HG03025 (cell line): ENCODE data around the gene PDGFD.
A peak's percentile ranks its signal among the peaks of the same experiment; 100 is the strongest.

Experiments used
- ATAC-seq: cut with Tn5 transposase; IDR thresholded peaks from one replicate; pipeline ENCODE4 v1.9.1; 2021; ENCODE audit warnings: mild to moderate bottlenecking, moderate library complexity; ENCODE audit not compliant: unreplicated experiment, low FRiP score

Gene PDGFD

DNA sequence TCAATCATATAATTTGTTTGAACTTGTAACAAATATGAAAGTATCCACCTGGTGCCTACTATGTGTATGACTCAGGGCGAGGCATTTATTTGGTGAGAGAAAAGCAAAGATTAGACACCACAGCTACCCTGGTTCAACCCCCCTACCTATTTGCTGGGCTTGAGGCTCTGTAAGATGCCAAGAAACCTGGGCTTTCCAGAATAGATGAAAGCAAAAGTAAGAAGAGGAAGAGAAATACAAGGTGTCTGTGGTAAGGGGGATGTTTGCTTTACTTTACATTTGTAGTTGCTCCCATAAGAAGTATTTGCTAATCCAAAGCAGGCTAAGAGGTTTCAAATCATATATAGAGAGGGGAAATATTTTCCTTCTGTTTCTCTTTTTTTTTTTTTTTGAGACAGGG, 65.8 kb downstream of the PDGFD start:
- ATAC-seq, result no peak

DNA sequence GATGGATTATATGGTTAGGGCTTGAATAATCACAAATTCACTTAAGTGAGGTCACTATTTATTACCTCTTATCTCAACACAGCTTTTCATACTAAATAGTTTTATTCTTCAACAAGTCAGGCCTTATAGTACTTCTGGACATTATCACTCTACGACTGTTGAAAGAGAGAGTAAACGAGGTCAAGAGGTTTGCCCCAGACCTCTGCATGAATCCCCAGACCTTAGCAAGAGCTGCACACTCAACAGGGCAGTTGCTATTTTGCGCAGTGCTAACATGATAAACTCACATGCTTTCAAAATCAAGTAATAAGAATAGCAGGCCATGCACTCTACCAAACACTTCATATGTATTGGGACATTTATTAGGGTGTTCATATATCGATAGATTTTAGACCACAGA, 67.0 kb downstream of the PDGFD start:
- no peak for ATAC-seq

DNA sequence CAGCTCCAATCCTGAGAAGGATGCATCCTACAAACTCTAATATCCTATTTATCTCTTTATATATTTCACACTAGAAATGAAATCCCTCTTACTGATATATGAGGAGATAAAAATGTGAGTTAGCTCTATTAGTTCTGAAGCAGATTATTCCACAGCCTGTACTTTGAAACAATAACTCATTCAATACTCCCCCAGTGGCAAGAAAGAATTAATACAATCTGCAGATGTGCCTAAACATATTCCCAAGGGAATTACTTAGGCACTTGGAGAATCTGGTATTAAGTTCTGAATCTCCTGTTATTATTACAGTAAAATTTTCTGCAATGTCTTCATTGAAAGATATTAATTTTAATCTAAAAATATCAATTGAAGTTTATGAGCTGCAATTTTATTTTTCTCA, 68.2 kb downstream of the PDGFD start:
- no peak for ATAC-seq

DNA sequence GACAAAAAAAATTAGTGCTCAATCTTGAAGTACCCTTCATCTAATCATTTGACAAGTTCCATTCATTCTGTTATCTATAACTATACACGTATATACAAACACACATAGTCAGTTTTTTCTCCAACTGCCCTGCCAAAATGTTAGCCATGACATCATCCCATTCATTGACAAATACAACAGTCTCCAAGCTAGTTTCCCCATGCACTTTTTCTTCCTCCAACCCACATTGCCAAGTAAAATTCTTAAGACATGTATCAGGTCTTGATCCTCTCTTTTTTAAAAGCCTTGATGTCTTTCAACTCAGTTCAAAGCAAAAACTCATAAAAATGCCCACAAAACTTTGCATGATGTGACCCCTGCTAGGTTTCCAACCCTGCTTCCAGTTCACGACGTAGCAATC, 69.4 kb downstream of the PDGFD start:
- no peak for ATAC-seq

DNA sequence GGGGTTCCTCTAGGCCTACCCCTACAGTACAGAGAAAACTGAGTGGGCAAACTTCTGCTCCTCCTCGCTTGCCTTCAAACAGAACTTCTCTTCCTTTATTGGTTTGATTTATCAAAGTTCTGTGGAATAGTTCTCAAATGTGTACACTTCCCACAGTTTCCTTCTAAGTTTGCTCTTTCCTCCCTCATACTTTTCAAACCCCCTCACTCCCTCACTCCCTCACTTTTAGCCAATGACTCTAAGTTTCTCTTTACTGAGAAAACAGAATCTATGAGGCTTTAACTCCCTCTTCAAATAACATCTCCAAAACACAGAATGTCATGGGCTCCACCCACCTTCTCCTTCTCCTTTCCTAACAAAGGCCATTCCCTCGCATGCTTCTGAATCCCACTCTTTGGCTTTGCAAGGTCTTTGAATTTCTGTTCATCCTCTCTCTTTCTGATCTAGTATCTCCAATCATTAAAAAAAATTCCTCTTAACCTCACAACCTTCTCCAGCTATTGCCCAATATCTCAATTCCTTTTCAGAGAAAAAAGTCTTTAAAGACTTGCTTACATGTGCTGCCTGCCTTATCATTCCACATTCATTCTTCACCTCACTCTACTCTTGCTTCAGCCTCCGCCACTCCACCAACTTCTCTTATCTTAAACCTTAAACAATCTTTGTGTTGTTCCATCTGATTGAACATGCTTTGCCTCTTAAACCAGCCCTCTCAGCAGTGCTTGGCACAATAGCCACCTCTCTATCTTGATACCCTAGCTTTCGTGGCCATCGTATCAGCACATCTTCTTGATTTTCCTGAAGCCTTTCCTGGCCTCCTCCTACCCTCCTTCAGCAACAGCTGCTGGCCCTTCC, 70.3 kb downstream of the PDGFD start:
- ATAC-seq, result no peak

DNA sequence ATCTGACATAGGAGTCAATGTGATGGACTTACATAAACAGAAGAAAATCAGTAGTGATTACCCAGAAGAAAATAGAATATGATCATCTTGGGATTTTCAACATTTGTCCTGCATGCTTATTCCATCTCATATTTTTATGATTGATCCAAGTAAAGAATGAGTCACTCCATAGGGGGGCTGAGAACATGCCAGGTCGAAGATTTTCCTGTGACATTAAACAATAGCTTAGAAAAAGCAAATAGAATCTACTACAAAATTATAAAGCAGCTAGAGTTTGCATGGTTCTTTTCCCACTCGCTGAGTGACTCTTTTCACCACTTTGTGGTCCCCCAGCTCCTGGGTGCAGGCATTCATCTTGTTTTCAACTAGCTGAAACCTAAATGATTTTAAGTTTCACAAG, 71.2 kb downstream of the PDGFD start:
- no peak for ATAC-seq

DNA sequence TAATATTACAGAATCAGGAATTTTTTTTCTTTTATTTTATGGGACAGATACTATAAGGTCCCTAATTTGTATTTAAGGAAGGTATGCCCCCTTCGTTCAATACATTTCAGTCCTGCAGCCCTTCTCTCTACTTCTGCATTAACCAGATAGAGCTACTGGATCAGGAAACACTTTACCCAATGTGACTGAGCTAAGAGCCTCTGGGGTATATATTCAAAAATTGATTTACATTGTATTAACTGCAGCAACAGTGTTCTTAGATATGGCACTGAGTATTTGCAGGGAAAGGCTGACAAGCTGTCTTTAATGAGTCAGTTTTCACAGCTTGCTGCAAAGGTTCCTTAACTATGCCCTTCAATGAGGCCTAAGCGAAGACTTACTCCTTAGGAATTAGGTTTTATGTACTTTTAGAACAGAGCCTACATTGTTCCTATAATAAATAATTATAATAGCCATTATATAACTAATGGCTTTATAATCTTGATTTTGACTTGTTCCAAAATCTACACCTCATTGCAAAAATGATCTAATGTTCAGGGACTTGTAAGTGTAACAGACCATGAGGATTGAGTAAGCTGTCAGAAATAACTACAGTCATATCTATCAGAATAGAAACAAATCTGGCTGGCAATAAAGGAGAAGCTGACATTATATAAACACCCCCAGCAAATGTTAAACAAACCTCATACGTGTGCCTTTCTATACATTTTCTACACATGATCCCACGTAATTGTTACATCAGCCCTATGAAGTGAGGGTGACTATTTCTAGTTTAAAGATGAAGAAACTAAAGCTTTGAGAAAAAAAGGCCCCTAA, 72.5 kb downstream of the PDGFD start:
- ATAC-seq, result no peak

DNA sequence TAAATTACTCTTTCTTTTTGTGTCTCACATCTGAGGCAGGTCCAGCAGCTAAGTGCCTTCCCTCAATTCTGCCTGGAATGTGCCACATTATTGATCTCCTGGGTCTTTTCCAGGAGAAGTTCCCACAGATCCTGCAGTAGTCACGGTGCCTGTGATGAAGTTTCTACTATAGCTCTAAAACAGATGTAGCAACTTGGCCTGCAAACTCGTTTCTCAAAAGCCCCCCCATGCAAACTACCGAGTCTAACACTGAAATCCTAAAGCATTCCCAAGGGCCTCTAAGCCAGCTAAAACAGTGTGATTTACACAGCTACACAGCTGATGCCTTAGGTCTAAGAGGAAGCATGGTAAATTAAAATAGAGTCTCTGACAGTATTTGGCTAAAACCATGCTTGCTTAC, 73.2 kb downstream of the PDGFD start:
- ATAC-seq, result no peak

DNA sequence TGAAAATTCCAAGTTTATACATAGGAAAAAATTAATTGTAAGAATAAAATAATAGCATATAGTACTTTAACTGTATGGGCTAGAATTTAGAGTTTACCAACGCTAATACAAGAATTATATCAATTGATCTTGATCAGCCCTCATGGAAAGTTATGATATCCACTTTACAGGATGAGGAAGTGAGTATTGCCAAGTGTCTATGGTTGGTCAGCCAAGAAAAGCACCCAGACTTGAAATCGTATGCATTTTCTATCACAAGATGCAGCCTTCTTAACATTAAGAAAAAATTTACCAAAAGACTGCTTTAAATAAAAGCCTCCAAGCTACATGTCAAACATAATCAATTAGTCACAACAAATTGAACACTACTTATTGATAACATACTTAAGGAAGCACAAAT, 74.5 kb downstream of the PDGFD start:
- ATAC-seq, result no peak

DNA sequence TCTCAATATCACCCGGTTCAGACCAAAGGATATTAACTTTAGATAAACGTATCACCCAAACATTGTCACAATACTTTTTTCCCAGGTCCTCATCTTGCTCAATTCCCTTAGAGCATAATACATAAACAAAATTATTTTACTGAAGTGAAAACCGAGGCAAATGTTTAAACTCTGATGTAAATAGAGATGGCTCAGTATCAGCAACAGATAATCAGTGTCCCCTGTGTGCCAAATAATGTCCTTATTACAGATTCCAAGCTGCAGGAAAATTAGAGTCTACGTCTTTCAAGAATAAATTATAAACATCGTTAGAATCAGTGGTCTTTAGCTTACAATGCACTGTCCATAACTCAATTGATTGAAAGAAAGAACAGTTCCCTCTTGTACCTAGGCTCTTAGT, 77.3 kb downstream of the PDGFD start:
- ATAC-seq, result no peak

DNA sequence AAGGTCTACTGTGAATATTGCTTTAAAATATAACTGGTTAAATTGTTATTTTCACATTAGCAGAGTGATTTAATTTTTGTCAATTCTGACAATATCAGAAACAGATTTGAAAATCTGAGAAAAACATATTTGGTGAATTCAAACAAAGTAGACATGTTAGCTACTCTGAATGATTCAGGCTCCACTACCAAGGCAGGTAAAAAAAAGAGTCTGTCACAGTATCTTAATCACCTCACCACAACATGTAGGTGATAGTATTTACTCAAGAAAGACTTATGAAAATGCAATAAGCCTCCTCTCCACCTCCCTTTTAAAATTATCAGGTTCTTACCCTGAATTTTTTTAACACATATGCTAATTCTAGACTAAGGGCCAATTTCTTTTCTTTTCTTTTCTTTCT, 85.0 kb downstream of the PDGFD start:
- no peak for ATAC-seq

DNA sequence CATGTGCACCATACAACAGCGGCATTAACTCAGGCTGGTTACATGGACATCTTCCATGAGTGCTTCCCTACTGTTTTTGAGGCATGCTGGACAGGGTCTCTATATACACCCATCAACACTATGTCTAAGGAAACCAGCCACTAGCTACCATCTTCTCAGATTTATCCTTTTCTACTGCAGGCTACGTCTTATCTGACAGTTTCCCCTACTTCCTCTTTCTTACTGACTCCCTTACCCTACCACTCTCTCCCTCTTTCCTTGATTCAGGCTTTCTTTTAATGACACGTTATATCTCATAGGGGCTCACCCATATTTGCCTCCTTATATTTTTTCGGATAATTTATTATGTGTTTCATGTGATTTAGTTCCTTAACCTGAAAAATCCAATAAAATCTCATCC, 85.7 kb downstream of the PDGFD start:
- ATAC-seq, result no peak

DNA sequence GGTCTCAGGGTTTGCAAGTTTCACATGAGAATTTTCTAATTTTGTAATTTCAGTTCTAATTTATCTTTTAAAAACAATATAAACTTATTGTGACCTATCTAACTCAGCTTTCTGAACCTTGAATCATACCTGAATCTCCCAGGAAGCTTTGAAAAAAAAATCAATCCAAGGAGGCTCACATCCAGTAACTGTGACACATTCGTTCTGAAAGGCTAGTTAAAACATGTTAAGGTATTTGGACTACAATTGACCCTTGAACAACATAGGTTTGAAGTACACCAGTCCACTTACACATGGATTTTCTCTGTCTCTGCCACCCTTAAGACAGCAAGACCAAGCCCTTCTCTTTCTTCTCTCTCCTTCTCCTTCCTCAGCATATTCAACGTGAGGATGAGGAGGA, 87.5 kb downstream of the PDGFD start:
- no peak for ATAC-seq

DNA sequence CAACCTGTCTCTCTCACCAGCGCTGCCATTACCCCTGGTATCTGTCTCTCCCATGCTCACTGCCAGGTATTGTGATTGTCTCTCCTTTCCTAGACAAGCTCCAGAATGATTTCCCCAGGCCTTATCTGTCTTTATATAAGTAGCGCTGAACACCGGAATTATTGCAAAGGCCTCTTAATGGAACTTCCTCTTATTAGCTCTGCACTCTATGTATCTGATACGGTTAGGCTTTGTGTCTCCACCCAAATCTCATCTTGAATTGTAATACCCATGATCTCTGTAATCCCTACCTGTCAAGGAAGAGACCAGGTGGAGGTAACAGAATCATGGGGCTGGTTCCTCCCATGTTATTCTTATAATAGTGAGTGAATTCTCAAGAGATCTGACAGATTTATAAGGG, 88.2 kb downstream of the PDGFD start:
- ATAC-seq, result no peak

DNA sequence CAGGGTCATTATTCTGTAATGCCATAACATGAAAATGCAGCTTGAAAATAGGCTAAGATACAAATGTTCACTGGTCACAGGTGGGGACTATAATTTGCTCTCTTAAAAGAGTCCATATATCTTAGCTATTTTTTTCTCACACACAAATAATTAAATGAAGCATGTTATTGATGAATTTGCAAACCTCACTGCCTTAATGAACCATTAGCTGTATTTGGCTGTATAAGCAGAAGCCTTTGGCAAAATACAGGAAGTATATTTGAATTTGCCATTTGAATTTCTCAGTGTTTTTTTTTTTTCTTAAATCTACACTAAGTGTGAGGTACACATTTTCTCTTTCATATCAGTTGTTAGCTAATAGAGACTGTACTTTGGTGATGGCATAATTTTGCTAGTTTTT, 88.9 kb downstream of the PDGFD start:
- no peak for ATAC-seq

DNA sequence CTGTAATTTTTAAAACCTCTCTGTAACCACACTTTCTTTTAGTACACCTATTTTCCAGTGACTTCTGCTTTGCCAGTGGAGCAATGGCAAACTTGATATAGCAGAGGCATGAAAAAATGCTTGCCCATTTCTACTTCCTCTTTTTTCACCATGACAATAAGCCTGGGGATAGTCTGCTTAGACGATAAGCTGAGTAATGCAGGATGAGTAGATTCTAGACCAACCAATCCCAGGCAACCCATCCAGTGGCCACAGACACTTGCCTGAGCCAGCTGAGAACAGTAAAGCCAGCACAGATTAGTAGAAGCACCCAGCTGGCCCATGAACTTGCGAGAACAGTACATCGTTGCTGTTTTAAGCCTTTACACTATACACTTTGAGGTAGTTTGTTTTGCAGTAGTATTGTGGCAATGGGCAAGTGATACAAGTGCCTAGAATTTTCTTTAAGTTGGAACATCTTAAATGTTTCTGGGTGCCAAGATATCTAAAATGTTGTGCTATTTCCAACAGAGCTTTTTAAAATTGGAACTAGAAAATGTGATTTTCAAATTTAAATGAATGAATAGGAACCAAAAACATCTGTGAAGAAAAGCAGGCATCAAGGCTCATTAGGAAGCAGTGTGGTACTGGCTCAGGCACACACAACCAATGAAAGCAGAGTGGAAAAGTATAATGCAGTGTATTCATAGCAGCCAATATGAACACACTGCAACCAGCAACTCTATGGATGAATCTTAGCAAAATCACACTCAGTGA, 89.8 kb downstream of the PDGFD start:
- ATAC-seq, result peak; percentile 85

DNA sequence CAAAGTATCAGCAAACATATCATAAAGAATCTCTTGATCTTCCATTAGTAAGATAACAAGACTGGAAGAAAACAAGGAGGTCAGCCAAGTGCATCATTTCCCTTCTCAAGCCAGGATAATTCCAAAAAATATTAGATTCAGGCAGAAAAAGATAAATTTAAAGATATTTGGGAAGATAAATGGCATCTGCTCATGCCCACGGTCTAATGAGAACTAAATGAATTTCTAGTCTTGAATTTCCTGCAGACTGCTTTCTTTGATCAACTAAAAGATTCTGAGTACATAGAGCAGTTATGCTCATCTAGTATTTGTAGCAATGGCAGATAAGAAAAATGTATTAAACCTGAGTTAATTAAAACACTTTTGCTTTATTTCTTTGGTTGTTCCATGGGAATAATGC, 96.4 kb downstream of the PDGFD start:
- no peak for ATAC-seq

DNA sequence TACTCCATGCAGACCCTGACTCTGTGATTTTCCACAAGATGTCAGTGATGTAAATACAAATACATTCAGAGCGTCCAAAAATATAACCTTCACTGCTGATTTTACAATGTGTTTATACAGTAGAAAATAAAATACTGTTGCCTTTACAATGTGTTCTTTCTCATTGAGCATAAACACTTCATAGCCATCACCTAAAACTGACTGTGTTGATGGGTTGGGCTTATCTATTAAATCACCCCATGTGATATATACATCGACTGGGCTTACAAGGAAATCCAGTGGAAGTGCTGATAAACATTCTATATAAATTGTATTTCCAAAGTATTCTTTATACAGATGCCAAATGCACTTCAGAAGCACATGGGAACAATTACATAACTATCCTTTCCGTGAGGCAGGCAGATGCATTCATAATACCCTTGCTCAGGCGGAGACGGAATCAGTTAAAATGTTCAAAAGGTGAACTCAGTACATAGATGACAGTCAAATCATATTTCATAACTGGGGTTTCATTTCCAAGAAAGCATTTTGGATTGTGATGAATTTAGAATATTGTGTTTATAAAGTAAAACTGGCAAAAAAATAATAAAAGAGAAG, 99.8 kb downstream of the PDGFD start:
- ATAC-seq, result no peak

DNA sequence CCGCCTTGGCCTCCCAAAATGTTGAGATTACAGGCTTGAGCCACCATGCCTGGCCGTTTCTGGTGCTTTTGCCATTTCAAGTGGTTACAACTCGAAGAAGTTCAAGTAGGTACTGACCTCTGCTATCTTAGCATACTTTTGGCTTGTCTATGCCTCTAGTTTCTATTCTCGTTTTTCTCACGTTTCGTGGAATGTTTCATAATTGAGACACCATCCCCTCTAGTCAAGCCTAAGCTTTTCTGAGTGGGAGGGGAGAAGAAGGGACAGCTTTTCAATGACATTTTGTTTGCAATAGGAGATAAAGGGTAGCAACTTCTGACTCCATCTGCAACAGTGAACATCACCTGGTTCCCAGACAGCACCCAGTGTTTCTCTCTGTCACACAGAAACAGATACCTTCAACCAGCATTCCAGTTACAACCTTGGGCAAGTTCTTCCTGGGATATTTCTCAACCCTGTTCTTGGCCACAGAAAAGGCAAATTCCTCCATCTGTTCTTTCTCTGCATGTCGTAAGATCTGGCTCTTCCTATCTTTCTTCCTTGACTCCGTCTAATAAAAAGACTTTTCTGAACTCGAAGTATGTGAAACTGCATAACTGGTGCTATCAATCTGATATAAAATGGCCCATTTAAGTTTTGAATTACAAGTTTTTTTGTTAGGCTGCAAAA, 102.0 kb downstream of the PDGFD start:
- ATAC-seq, result no peak

DNA sequence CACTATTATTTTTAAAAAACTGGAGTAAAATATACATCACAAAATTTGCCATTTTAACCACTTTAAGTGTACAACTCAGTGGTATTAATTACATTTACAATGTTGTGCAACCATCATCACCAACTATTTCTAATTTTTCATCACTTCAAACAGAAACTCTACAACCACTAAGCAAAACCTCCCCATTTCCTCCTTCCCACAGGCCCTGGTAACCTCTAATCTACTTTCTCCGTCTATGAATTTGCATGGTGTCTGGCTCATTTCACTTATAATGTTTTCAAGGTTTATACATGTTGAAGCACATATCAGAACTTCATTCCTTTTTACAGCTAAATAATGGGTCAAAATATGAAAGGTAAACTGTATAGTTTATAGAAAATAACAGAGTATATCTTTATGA, 103.1 kb downstream of the PDGFD start:
- ATAC-seq, result no peak
